K562 (cell line): ENCODE results near the gene MRPL3. TPM values are rescaled to one million over a fixed set of nuclear protein-coding genes. Genes with fewer than 3 reads are reported as not detected.

Experiments used
- CCNT2 ChIP-seq: IDR thresholded peaks from 2 replicates; pipeline ENCODE4 v1.6.1; 2011; ENCODE audit warnings: borderline replicate concordance, low read depth, mild to moderate bottlenecking, moderate library complexity, mixed read lengths, low read length; ENCODE audit not compliant: insufficient read length; ENCODE audit errors: extremely low read depth
- HOXB6 ChIP-seq: fragments of 250-450 bp; sonication (Bioruptor Pico); IDR thresholded peaks from 2 replicates; pipeline ENCODE4 v1.5.1; 2022; ENCODE audit warnings: mild to moderate bottlenecking, borderline replicate concordance
- LCOR ChIP-seq: sonication (generic); formaldehyde crosslinking; IDR thresholded peaks from 2 replicates; pipeline ENCODE4 v1.8.0; 2022; ENCODE audit warnings: mild to moderate bottlenecking, missing genetic modification reagents
- PHB ChIP-seq: fragments of 250-450 bp; sonication (Bioruptor Pico); IDR thresholded peaks from 2 replicates; pipeline ENCODE4 v1.5.0; 2021
- PHF20 ChIP-seq: fragments of 450-650 bp; IDR thresholded peaks from 2 replicates; pipeline ENCODE4 v1.6.1; 2018; ENCODE audit not compliant: partially characterized antibody
- POLR3G ChIP-seq: IDR thresholded peaks from 2 replicates; pipeline ENCODE4 v1.6.1; 2011; ENCODE audit not compliant: insufficient read length, insufficient replicate concordance; ENCODE audit errors: extremely low read depth
- SOX6 ChIP-seq: fragments of 450-650 bp; IDR thresholded peaks from 2 replicates; pipeline ENCODE4 v1.6.1; 2014; ENCODE audit warnings: mild to moderate bottlenecking
- SRF ChIP-seq, 2 experiments: fragments of 250-450, 450-650 bp in 1 of 2; sonication (Bioruptor Pico) in 1 of 2; sonication (generic) in 1 of 2; formaldehyde crosslinking; IDR thresholded peaks; 2 replicates each; pipeline versions ENCODE4 v1.5.0 to v1.5.1; 2020 to 2022; ENCODE audit warnings: mild to moderate bottlenecking in 1 of 2, missing genetic modification reagents in 1 of 2
- ZNF212 ChIP-seq: fragments of 450-650 bp; formaldehyde crosslinking; IDR thresholded peaks from 2 replicates; pipeline ENCODE4 v1.4.0; 2020; ENCODE audit warnings: mild to moderate bottlenecking
- ZNF253 ChIP-seq: fragments of 250-450 bp; sonication (Bioruptor Pico); conservative IDR thresholded peaks from 2 replicates; pipeline ENCODE4 v1.6.1; 2021; ENCODE audit warnings: mild to moderate bottlenecking
- ZNF764 ChIP-seq: fragments of 250-450 bp; sonication (Bioruptor Pico); IDR thresholded peaks from 2 replicates; pipeline ENCODE4 v1.4.0; 2020; ENCODE audit warnings: low read depth, mild to moderate bottlenecking, moderate library complexity
- polyA plus RNA-seq, 8 experiments: library from polyadenylated mRNA; depleted of rRNA in 4 of 8; stranded (reverse) in 5 of 8; unstranded in 3 of 8; fragments of >200 nt; fragmentation: Nextera tagmentation in 2 of 8; fragmentation: Illumina TruSeq in 1 of 8; extraction: Ambion mirVana in 2 of 8; extraction: Trizol in 1 of 8; gene quantifications; 2 replicates each; pipeline versions ENCODE4 v1.2.1 to v1.2.3, GENCODE V29; 2011 to 2014; ENCODE audit warnings: inconsistent platforms in 1 of 8, missing spikeins in 1 of 8
- total RNA-seq, 7 experiments: library from RNA; depleted of rRNA in 6 of 7; stranded (reverse); fragments of >200 nt in 6 of 7; fragmentation: Illumina TruSeq in 2 of 7; extraction: Trizol in 2 of 7; gene quantifications; 2 replicates each; pipeline versions ENCODE4 v1.2.1 to v1.2.3, GENCODE V29; 2011 to 2021; ENCODE audit warnings: low replicate concordance in 1 of 7
- TF ChIP-seq, protein P1 (sequence below): sonication (generic); formaldehyde crosslinking; IDR thresholded peaks from 2 replicates; pipeline ENCODE4 v1.8.0; 2023; ENCODE audit warnings: mild to moderate bottlenecking, missing genetic modification reagents
- TF ChIP-seq, protein P2 (sequence below), 2 experiments: fragments of 200-800 bp in 1 of 2; sonication (Bioruptor generic) in 1 of 2; sonication (generic) in 1 of 2; formaldehyde crosslinking in 1 of 2; IDR thresholded peaks in 1 of 2; conservative IDR thresholded peaks in 1 of 2; 2 replicates each; pipeline versions ENCODE4 v1.5.0 to v1.6.1; 2016 to 2020; ENCODE audit warnings: missing compliant biosample characterization in 1 of 2, missing genetic modification characterization in 1 of 2, missing genetic modification reagents in 1 of 2
- TF ChIP-seq, protein P3 (sequence below): fragments of 200-400 bp; formaldehyde crosslinking; IDR thresholded peaks from 2 replicates; pipeline ENCODE4 v1.6.1; 2017; ENCODE audit warnings: mild to moderate bottlenecking, low read depth, low read length, moderate library complexity
- TF ChIP-seq, protein P4 (sequence below): fragments of 200-800 bp; sonication (Bioruptor generic); IDR thresholded peaks from 2 replicates; pipeline ENCODE4 v1.6.1; 2017; ENCODE audit warnings: missing genetic modification characterization, missing compliant biosample characterization

MRPL3 gene
- total and polyA plus RNA-seq, 9 of the 15 experiments (the other 6 are each of a cell fraction or from before 2014, with no cell fraction given), result 81.7 to 340 (median 190) TPM

DNA sequence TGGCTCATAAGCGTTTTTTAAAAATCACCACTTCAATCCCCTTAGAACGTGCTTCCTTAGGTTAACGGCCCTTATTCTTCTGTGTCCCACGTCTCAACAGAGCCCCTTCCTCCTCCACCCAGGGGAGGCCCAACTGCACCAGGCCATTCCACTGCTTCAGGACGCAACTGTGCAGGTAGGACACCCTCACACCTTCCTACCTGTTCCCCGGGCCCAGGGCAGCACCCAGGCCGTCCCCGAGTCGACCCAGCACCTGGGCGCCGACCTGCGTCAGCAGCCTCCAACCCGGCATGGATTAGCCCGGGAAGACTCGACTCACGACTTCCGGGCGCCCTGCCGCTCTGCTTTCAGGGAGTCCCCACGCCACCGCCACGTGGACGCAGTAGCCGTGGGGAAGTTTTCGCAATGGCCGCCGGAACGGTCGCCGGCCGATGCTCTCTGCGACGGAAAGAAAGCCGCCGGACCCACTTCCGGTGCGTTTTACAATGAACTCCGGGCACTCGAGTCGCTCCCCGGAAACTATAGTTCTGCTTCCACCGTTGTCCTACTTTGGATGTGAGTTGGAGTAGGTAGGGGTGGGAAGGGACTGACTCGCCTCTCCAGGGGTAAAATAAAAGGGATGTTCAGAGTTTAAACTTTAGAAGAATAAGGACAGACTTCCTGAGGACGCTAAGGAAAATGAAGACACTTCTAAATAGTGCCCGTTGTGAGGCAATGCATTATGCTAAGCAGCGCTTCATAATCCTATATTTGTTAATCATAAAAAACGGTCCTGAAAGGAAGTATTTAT is at the start of gene MRPL3 (continued):
- TF ChIP-seq, protein P1, sequence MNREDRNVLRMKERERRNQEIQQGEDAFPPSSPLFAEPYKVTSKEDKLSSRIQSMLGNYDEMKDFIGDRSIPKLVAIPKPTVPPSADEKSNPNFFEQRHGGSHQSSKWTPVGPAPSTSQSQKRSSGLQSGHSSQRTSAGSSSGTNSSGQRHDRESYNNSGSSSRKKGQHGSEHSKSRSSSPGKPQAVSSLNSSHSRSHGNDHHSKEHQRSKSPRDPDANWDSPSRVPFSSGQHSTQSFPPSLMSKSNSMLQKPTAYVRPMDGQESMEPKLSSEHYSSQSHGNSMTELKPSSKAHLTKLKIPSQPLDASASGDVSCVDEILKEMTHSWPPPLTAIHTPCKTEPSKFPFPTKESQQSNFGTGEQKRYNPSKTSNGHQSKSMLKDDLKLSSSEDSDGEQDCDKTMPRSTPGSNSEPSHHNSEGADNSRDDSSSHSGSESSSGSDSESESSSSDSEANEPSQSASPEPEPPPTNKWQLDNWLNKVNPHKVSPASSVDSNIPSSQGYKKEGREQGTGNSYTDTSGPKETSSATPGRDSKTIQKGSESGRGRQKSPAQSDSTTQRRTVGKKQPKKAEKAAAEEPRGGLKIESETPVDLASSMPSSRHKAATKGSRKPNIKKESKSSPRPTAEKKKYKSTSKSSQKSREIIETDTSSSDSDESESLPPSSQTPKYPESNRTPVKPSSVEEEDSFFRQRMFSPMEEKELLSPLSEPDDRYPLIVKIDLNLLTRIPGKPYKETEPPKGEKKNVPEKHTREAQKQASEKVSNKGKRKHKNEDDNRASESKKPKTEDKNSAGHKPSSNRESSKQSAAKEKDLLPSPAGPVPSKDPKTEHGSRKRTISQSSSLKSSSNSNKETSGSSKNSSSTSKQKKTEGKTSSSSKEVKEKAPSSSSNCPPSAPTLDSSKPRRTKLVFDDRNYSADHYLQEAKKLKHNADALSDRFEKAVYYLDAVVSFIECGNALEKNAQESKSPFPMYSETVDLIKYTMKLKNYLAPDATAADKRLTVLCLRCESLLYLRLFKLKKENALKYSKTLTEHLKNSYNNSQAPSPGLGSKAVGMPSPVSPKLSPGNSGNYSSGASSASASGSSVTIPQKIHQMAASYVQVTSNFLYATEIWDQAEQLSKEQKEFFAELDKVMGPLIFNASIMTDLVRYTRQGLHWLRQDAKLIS, result peak; percentile 59; the same call in 1 of the 2 replicates
- TF ChIP-seq PHF20 (peak; percentile 97), POLR3G (no peak), ZNF212 (no peak), CCNT2 (no peak), SRF (CRISPR knock-in tag; IDR thresholded peaks at IDR 0.05) (no peak), ZNF764 (CRISPR knock-in tag) (no peak), PHB (CRISPR knock-in tag) (no peak), ZNF253 (no peak), SOX6 (peak; percentile 37; the same call in 1 of the 2 replicates), HOXB6 (CRISPR knock-in tag) (no peak), LCOR (CRISPR knock-in tag) (peak; percentile 96; the same call in 1 of the 2 replicates)
- TF ChIP-seq, protein P2, sequence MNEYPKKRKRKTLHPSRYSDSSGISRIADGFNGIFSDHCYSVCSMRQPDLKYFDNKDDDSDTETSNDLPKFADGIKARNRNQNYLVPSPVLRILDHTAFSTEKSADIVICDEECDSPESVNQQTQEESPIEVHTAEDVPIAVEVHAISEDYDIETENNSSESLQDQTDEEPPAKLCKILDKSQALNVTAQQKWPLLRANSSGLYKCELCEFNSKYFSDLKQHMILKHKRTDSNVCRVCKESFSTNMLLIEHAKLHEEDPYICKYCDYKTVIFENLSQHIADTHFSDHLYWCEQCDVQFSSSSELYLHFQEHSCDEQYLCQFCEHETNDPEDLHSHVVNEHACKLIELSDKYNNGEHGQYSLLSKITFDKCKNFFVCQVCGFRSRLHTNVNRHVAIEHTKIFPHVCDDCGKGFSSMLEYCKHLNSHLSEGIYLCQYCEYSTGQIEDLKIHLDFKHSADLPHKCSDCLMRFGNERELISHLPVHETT (CRISPR knock-in tag; conservative IDR thresholded peaks at IDR 0.05 in 1 of 2, IDR thresholded peaks at IDR 0.05 in 1 of 2), result peak in 1 of 2 experiments; percentile 78; a peak in 2 of 4 replicates
- TF ChIP-seq, protein P3, sequence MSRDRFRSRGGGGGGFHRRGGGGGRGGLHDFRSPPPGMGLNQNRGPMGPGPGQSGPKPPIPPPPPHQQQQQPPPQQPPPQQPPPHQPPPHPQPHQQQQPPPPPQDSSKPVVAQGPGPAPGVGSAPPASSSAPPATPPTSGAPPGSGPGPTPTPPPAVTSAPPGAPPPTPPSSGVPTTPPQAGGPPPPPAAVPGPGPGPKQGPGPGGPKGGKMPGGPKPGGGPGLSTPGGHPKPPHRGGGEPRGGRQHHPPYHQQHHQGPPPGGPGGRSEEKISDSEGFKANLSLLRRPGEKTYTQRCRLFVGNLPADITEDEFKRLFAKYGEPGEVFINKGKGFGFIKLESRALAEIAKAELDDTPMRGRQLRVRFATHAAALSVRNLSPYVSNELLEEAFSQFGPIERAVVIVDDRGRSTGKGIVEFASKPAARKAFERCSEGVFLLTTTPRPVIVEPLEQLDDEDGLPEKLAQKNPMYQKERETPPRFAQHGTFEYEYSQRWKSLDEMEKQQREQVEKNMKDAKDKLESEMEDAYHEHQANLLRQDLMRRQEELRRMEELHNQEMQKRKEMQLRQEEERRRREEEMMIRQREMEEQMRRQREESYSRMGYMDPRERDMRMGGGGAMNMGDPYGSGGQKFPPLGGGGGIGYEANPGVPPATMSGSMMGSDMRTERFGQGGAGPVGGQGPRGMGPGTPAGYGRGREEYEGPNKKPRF, result no peak
- TF ChIP-seq, protein P4, sequence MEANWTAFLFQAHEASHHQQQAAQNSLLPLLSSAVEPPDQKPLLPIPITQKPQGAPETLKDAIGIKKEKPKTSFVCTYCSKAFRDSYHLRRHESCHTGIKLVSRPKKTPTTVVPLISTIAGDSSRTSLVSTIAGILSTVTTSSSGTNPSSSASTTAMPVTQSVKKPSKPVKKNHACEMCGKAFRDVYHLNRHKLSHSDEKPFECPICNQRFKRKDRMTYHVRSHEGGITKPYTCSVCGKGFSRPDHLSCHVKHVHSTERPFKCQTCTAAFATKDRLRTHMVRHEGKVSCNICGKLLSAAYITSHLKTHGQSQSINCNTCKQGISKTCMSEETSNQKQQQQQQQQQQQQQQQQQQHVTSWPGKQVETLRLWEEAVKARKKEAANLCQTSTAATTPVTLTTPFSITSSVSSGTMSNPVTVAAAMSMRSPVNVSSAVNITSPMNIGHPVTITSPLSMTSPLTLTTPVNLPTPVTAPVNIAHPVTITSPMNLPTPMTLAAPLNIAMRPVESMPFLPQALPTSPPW (CRISPR knock-in tag), result no peak
